GM23338 (cell line): ENCODE measurements around the gene ESR1. TPM values are rescaled to one million over a fixed set of nuclear protein-coding genes. Genes with fewer than 3 reads are reported as not detected.

Experiments used
- ATAC-seq: fragments of 200-7000 bp; cut with Tn5 transposase; 3 replicates; pipeline ENCODE4 v1.9.1; 2020
- DNase-seq: peaks from one replicate; pipeline ENCODE4 v3.0.0-alpha.2; 2015; ENCODE audit warnings: low spot score
- H2AFZ ChIP-seq: fragments of 200-600 bp; sonication (generic); 2 replicates; pipeline ENCODE4 v1.8.0; 2016; ENCODE audit warnings: antibody characterized with exemption, mild to moderate bottlenecking, moderate library complexity
- H3F3A ChIP-seq: fragments of 200-600 bp; sonication (generic); replicated peaks from 2 replicates; pipeline ENCODE4 v1.8.0; 2017; ENCODE audit warnings: antibody characterized with exemption, mixed run types, low read depth
- H3K27ac ChIP-seq: fragments of 200-600 bp; sonication (generic); 2 replicates; pipeline ENCODE4 v1.6.1; 2016; ENCODE audit warnings: low read depth
- H3K27me3 ChIP-seq: fragments of 200-600 bp; sonication (generic); 2 replicates; pipeline ENCODE4 v1.8.0; 2016; ENCODE audit warnings: mild to moderate bottlenecking, mixed run types, moderate library complexity; ENCODE audit not compliant: insufficient read depth
- H3K36me3 ChIP-seq: fragments of 200-600 bp; sonication (generic); 2 replicates; pipeline ENCODE4 v1.8.0; 2016; ENCODE audit warnings: mild to moderate bottlenecking; ENCODE audit not compliant: insufficient read depth
- H3K4me1 ChIP-seq: fragments of 200-600 bp; sonication (generic); 2 replicates; pipeline ENCODE4 v1.8.0; 2016; ENCODE audit warnings: mild to moderate bottlenecking, moderate library complexity; ENCODE audit not compliant: insufficient read depth
- H3K4me2 ChIP-seq: fragments of 200-600 bp; sonication (generic); 2 replicates; pipeline ENCODE4 v1.7.1; 2017; ENCODE audit warnings: mixed run types
- H3K4me3 ChIP-seq: fragments of 200-600 bp; sonication (generic); 2 replicates; pipeline ENCODE4 v1.6.1; 2016; ENCODE audit warnings: mixed run types
- H3K79me2 ChIP-seq: fragments of 200-600 bp; sonication (generic); replicated peaks from 2 replicates; pipeline ENCODE4 v1.8.0; 2017; ENCODE audit warnings: mild to moderate bottlenecking; ENCODE audit not compliant: insufficient read depth
- H3K9me2 ChIP-seq: fragments of 200-600 bp; sonication (generic); 2 replicates; pipeline ENCODE4 v1.8.0; 2017; ENCODE audit not compliant: insufficient read depth
- H4K20me1 ChIP-seq: fragments of 200-600 bp; sonication (generic); replicated peaks from 2 replicates; pipeline ENCODE4 v1.8.0; 2017; ENCODE audit warnings: mild to moderate bottlenecking; ENCODE audit not compliant: insufficient read depth
- H3K27ac Mint-ChIP-seq: 2 replicates; pipeline ENCODE4 v1.8.0; 2020; ENCODE audit warnings: inconsistent platforms, mild to moderate bottlenecking, moderate library complexity, mixed read lengths
- H3K27me3 Mint-ChIP-seq: 3 replicates; pipeline ENCODE4 v1.8.0; 2022; ENCODE audit warnings: low read depth, mild to moderate bottlenecking, moderate library complexity, mixed read lengths, inconsistent platforms; ENCODE audit not compliant: insufficient read depth, poor library complexity
- H3K36me3 Mint-ChIP-seq: 3 replicates; pipeline ENCODE4 v1.8.0; 2021; ENCODE audit warnings: low read depth, mild to moderate bottlenecking, inconsistent platforms, moderate library complexity, mixed read lengths
- H3K4me1 Mint-ChIP-seq: 3 replicates; pipeline ENCODE4 v1.8.0; 2020; ENCODE audit warnings: mild to moderate bottlenecking, inconsistent platforms, mixed read lengths
- H3K4me3 Mint-ChIP-seq: 3 replicates; pipeline ENCODE4 v1.8.0; 2021; ENCODE audit warnings: moderate library complexity, mild to moderate bottlenecking, inconsistent platforms, mixed read lengths
- H3K9me3 Mint-ChIP-seq: 3 replicates; pipeline ENCODE4 v1.8.0; 2020; ENCODE audit warnings: moderate library complexity, mild to moderate bottlenecking, inconsistent platforms, mixed read lengths
- CREB1 ChIP-seq: fragments of 250-450 bp; sonication (Bioruptor Pico); IDR thresholded peaks from 2 replicates; pipeline ENCODE4 v1.5.0; 2020; ENCODE audit warnings: low read depth, mild to moderate bottlenecking, moderate library complexity
- EZH2 ChIP-seq: fragments of 200-600 bp; sonication (generic); IDR thresholded peaks from one replicate; pipeline ENCODE4 v1.8.0; 2017; ENCODE audit warnings: antibody characterized with exemption, mild to moderate bottlenecking, low read depth; ENCODE audit not compliant: unreplicated experiment
- EZH2phosphoT487 ChIP-seq: fragments of 200-600 bp; sonication (generic); IDR thresholded peaks from one replicate; pipeline ENCODE4 v1.8.1; 2018; ENCODE audit warnings: antibody characterized with exemption; ENCODE audit not compliant: unreplicated experiment
- JUNB ChIP-seq: IDR thresholded peaks from one replicate; pipeline ENCODE4 v1.6.1; 2016; ENCODE audit warnings: antibody characterized with exemption; ENCODE audit not compliant: unreplicated experiment
- NANOG ChIP-seq: IDR thresholded peaks from 2 replicates; pipeline ENCODE4 v1.6.1; 2016; ENCODE audit warnings: antibody characterized with exemption, borderline replicate concordance
- POLR2AphosphoS5 ChIP-seq: IDR thresholded peaks from 2 replicates; pipeline ENCODE4 v1.6.1; 2016; ENCODE audit warnings: antibody characterized with exemption, low read depth
- STAT1 ChIP-seq: IDR thresholded peaks from one replicate; pipeline ENCODE4 v1.6.1; 2016; ENCODE audit warnings: antibody characterized with exemption; ENCODE audit not compliant: unreplicated experiment
- ZNF114 ChIP-seq: fragments of 250-450 bp; sonication (Bioruptor Pico); IDR thresholded peaks from 2 replicates; pipeline ENCODE4 v1.5.0; 2020; ENCODE audit warnings: mild to moderate bottlenecking, moderate library complexity
- ZNF331 ChIP-seq: fragments of 250-450 bp; sonication (Bioruptor Pico); IDR thresholded peaks from 2 replicates; pipeline ENCODE4 v1.5.0; 2020; ENCODE audit warnings: low read depth, mild to moderate bottlenecking, moderate library complexity
- polyA plus RNA-seq: library from polyadenylated mRNA; unstranded; fragments of >200 nt; fragmentation: Nextera tagmentation; extraction: Ambion mirVana; gene quantifications from 2 replicates; pipeline ENCODE4 v1.2.1, GENCODE V29; 2016
- total RNA-seq: library from RNA; depleted of rRNA; stranded (reverse); fragments of >200 nt; shearing (Covaris generic); gene quantifications from 2 replicates; pipeline ENCODE4 v1.2.3, GENCODE V29; 2014
- TF ChIP-seq, protein P1 (sequence below): IDR thresholded peaks from one replicate; pipeline ENCODE4 v1.6.1; 2018; ENCODE audit warnings: antibody characterized with exemption; ENCODE audit not compliant: unreplicated experiment
- TF ChIP-seq, protein P2 (sequence below), 2 experiments: fragments of 200-600 bp in 1 of 2; sonication (generic) in 1 of 2; conservative IDR thresholded peaks; 2 replicates each; pipeline versions ENCODE4 v1.5.1 to v1.6.1; 2016 to 2017; ENCODE audit warnings: antibody characterized with exemption in 2 of 2, low read depth in 2 of 2, mild to moderate bottlenecking in 2 of 2, moderate library complexity in 1 of 2
- TF ChIP-seq, protein P3 (sequence below): IDR thresholded peaks from 2 replicates; pipeline ENCODE4 v1.6.1; 2016; ENCODE audit warnings: antibody characterized with exemption

Gene ESR1
- total and polyA plus RNA-seq, 2 experiments from 2014 or later = 0.94 TPM; not detected in 1

DNA sequence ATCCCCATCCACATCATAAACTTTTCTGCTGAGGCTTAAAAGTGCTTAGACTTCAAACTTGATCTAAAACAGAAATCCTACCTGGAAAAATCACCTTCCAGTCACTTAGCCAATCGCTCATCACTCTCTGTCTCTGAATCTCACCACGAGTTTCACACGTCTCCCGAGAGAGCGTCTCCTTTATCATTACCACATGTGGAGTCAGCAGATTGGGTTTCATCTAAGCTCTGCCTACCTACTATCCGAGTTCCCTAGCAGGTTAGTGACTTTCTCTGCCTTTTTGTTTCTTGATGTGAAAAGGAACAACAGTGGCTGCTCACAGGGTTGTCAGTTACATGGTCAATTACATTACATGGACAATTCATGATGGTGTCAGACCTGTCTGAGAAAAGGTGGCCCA is 286.2 kb downstream of the ESR1 start:
- Histone ChIP-seq H3K36me3 (no peaks in the 10 kb centered on the region), H4K20me1 (no peaks in the 10 kb centered on the region), H3K79me2 (no peaks in the 10 kb centered on the region), H3K27ac (no peak overlapping the region), H3K4me3 (no peak overlapping the region), H3F3A (no peaks in the 10 kb centered on the region), H3K9me2 (peaks cover 14% of the 10 kb centered on the region), H3K4me1 (no peaks in the 10 kb centered on the region), H3K27me3 (no peaks in the 10 kb centered on the region), H3K4me2 (no peak overlapping the region), H2AFZ (no peak overlapping the region)
- no peak for DNase-seq
- no peak overlapping the region for H3K27ac Mint-ChIP-seq
- H3K4me3 Mint-ChIP-seq = no peak overlapping the region
- no peaks in the 10 kb centered on the region for H3K36me3 Mint-ChIP-seq
- TF ChIP-seq ZNF114 = no peak
- no peak for TF ChIP-seq CREB1
- no peak for TF ChIP-seq ZNF331 (CRISPR knock-in tag)
- TF ChIP-seq, protein P1, sequence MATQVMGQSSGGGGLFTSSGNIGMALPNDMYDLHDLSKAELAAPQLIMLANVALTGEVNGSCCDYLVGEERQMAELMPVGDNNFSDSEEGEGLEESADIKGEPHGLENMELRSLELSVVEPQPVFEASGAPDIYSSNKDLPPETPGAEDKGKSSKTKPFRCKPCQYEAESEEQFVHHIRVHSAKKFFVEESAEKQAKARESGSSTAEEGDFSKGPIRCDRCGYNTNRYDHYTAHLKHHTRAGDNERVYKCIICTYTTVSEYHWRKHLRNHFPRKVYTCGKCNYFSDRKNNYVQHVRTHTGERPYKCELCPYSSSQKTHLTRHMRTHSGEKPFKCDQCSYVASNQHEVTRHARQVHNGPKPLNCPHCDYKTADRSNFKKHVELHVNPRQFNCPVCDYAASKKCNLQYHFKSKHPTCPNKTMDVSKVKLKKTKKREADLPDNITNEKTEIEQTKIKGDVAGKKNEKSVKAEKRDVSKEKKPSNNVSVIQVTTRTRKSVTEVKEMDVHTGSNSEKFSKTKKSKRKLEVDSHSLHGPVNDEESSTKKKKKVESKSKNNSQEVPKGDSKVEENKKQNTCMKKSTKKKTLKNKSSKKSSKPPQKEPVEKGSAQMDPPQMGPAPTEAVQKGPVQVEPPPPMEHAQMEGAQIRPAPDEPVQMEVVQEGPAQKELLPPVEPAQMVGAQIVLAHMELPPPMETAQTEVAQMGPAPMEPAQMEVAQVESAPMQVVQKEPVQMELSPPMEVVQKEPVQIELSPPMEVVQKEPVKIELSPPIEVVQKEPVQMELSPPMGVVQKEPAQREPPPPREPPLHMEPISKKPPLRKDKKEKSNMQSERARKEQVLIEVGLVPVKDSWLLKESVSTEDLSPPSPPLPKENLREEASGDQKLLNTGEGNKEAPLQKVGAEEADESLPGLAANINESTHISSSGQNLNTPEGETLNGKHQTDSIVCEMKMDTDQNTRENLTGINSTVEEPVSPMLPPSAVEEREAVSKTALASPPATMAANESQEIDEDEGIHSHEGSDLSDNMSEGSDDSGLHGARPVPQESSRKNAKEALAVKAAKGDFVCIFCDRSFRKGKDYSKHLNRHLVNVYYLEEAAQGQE = no peak
- no peak; the same call in 1 of the 3 replicates for ATAC-seq
- no peaks in the 10 kb centered on the region for H3K27me3 Mint-ChIP-seq
- H3K4me1 Mint-ChIP-seq = peaks cover 4% of the 10 kb centered on the region; the same call in 2 of the 3 replicates
- H3K9me3 Mint-ChIP-seq = no peaks in the 10 kb centered on the region

DNA sequence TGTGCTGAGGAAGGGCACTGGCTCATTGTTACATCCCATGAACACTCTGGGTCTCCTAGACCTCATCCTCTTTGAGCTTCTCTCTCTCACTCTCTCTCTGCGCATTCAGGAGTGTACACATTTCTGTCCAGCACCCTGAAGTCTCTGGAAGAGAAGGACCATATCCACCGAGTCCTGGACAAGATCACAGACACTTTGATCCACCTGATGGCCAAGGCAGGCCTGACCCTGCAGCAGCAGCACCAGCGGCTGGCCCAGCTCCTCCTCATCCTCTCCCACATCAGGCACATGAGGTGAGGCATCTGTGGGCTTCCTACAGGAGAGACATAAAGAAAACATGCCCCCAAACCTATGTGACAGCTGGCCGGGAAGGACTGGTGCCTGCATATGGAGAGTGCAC is 286.8 kb downstream of the ESR1 start:
- Histone ChIP-seq H3F3A (no peaks in the 10 kb centered on the region), H4K20me1 (no peaks in the 10 kb centered on the region), H2AFZ (no peak overlapping the region), H3K4me2 (no peak overlapping the region), H3K4me1 (no peaks in the 10 kb centered on the region), H3K9me2 (peaks cover 14% of the 10 kb centered on the region), H3K79me2 (no peaks in the 10 kb centered on the region), H3K27ac (no peak overlapping the region), H3K4me3 (no peak overlapping the region), H3K36me3 (no peaks in the 10 kb centered on the region), H3K27me3 (no peaks in the 10 kb centered on the region)
- H3K4me3 Mint-ChIP-seq = no peak overlapping the region
- no peak for ATAC-seq
- no peaks in the 10 kb centered on the region for H3K36me3 Mint-ChIP-seq
- H3K27ac Mint-ChIP-seq = no peak overlapping the region
- no peaks in the 10 kb centered on the region for H3K9me3 Mint-ChIP-seq
- TF ChIP-seq, protein P1 = no peak
- TF ChIP-seq CREB1 (no peak), NANOG (no peak), EZH2phosphoT487 (no peak), JUNB (no peak), STAT1 (no peak), POLR2AphosphoS5 (no peak), EZH2 (no peak), ZNF114 (no peak)
- TF ChIP-seq, protein P2, sequence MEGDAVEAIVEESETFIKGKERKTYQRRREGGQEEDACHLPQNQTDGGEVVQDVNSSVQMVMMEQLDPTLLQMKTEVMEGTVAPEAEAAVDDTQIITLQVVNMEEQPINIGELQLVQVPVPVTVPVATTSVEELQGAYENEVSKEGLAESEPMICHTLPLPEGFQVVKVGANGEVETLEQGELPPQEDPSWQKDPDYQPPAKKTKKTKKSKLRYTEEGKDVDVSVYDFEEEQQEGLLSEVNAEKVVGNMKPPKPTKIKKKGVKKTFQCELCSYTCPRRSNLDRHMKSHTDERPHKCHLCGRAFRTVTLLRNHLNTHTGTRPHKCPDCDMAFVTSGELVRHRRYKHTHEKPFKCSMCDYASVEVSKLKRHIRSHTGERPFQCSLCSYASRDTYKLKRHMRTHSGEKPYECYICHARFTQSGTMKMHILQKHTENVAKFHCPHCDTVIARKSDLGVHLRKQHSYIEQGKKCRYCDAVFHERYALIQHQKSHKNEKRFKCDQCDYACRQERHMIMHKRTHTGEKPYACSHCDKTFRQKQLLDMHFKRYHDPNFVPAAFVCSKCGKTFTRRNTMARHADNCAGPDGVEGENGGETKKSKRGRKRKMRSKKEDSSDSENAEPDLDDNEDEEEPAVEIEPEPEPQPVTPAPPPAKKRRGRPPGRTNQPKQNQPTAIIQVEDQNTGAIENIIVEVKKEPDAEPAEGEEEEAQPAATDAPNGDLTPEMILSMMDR (conservative IDR thresholded peaks at IDR 0.05; ENCODE audit: low read depth in 2 of 2) = no peak
- TF ChIP-seq, protein P3, sequence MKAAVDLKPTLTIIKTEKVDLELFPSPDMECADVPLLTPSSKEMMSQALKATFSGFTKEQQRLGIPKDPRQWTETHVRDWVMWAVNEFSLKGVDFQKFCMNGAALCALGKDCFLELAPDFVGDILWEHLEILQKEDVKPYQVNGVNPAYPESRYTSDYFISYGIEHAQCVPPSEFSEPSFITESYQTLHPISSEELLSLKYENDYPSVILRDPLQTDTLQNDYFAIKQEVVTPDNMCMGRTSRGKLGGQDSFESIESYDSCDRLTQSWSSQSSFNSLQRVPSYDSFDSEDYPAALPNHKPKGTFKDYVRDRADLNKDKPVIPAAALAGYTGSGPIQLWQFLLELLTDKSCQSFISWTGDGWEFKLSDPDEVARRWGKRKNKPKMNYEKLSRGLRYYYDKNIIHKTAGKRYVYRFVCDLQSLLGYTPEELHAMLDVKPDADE = no peak
- H3K4me1 Mint-ChIP-seq = peaks cover 4% of the 10 kb centered on the region; the same call in 2 of the 3 replicates
- H3K27me3 Mint-ChIP-seq = no peaks in the 10 kb centered on the region
- DNase-seq = no peak
